Effector memory CD8-positive, alpha-beta T cell (primary cell): Measurements from ENCODE around the gene TRIM74.
"Not testable (repeated sequence)": the region's sequence is repeated elsewhere in the genome, so short reads cannot be mapped to it uniquely, and the experiment has no call there.

Source experiments
- ATAC-seq: fragments of 150-1000 bp; cut with Tn5 transposase; replicated peaks from 2 replicates; pipeline ENCODE4 v1.10.0; 2021; ENCODE audit warnings: mild to moderate bottlenecking, moderate library complexity
- DNase-seq, 3 experiments: peaks; one replicate each; pipeline ENCODE4 v3.0.0; 2021
- H3K27ac Mint-ChIP-seq, 2 donors: one replicate each; pipeline ENCODE4 v1.8.0; 2022; ENCODE audit warnings: mild to moderate bottlenecking in 2 of 2, mixed read lengths in 2 of 2, moderate library complexity in 2 of 2
- H3K27me3 Mint-ChIP-seq, 2 donors: one replicate each; pipeline ENCODE4 v1.8.0; 2022; ENCODE audit warnings: mixed read lengths in 2 of 2
- H3K36me3 Mint-ChIP-seq: one replicate; pipeline ENCODE4 v1.8.0; 2022; ENCODE audit warnings: mild to moderate bottlenecking, moderate library complexity, mixed read lengths; ENCODE audit not compliant: insufficient read depth
- H3K4me1 Mint-ChIP-seq, 2 donors: one replicate each; pipeline ENCODE4 v1.8.0; 2022; ENCODE audit warnings: low read depth in 2 of 2, mixed read lengths in 2 of 2
- H3K4me3 Mint-ChIP-seq, 2 donors: one replicate each; pipeline ENCODE4 v1.8.0; 2022; ENCODE audit warnings: mild to moderate bottlenecking in 2 of 2, mixed read lengths in 2 of 2, moderate library complexity in 2 of 2
- H3K9me3 Mint-ChIP-seq, 2 donors: one replicate each; pipeline ENCODE4 v1.8.0; 2022; ENCODE audit warnings: mixed read lengths in 2 of 2
- total RNA-seq, 9 experiments: gene quantifications; one replicate each; lab custom pipeline; 2026; lab: John Stamatoyannopoulos, UW

The TRIM74 gene
- 0 to 1.2 (median 0.39) reads per million in 9 experiments for total RNA-seq

- not testable (repeated sequence) for DNase-seq, H3K4me1 Mint-ChIP-seq, H3K36me3 Mint-ChIP-seq, H3K27me3 Mint-ChIP-seq, H3K27ac Mint-ChIP-seq, H3K9me3 Mint-ChIP-seq, ATAC-seq, H3K4me3 Mint-ChIP-seq
Observed at GRCh38 chr7:72968980-72969516, at the start of gene TRIM74. TSS of gene TRIM74 (minus strand) at chr7:72969466. CDS start at chr7:72966157, 3,309 bp downstream.

- DNase-seq, H3K27ac Mint-ChIP-seq, ATAC-seq, H3K9me3 Mint-ChIP-seq, H3K4me1 Mint-ChIP-seq, H3K27me3 Mint-ChIP-seq, H3K4me3 Mint-ChIP-seq: not testable (repeated sequence)
- peaks cover 18% of the 10 kb centered on the region for H3K36me3 Mint-ChIP-seq
Observed at GRCh38 chr7:73006491-73006890, 37.2 kb upstream of the TRIM74 start.

GRCh38 chr7:73005693-73006447, 36.6 kb upstream of the TRIM74 start:
- DNase-seq: peak; percentile 83 to 93 (median 86)
- H3K9me3 Mint-ChIP-seq, H3K27me3 Mint-ChIP-seq, H3K4me1 Mint-ChIP-seq: not testable (repeated sequence)
- peak overlapping the region; percentile 87 to 89 for H3K4me3 Mint-ChIP-seq
- peaks cover 18% of the 10 kb centered on the region for H3K36me3 Mint-ChIP-seq
- peak; percentile 85 for ATAC-seq
- peak overlapping the region; percentile 98 for H3K27ac Mint-ChIP-seq

GRCh38 chr7:73005356-73005692, 36.1 kb upstream of the TRIM74 start:
- H3K4me1 Mint-ChIP-seq, DNase-seq, H3K27me3 Mint-ChIP-seq, ATAC-seq, H3K9me3 Mint-ChIP-seq: not testable (repeated sequence)
- Mint-ChIP-seq H3K36me3 (peaks cover 18% of the 10 kb centered on the region), H3K27ac (peak overlapping the region; percentile 98), H3K4me3 (peak overlapping the region; percentile 87 to 89)

GRCh38 chr7:72997887-72998468, 28.7 kb upstream of the TRIM74 start:
- not testable (repeated sequence) for H3K4me1 Mint-ChIP-seq, H3K36me3 Mint-ChIP-seq, H3K9me3 Mint-ChIP-seq, ATAC-seq, H3K27me3 Mint-ChIP-seq, H3K27ac Mint-ChIP-seq, H3K4me3 Mint-ChIP-seq, DNase-seq

- ATAC-seq, H3K36me3 Mint-ChIP-seq, H3K27ac Mint-ChIP-seq, DNase-seq, H3K9me3 Mint-ChIP-seq, H3K4me3 Mint-ChIP-seq, H3K4me1 Mint-ChIP-seq, H3K27me3 Mint-ChIP-seq: not testable (repeated sequence)
Observed at GRCh38 chr7:72997447-72997846, 28.2 kb upstream of the TRIM74 start.

GRCh38 chr7:72995484-72995883, 26.2 kb upstream of the TRIM74 start:
- DNase-seq, ATAC-seq, H3K36me3 Mint-ChIP-seq, H3K4me1 Mint-ChIP-seq, H3K9me3 Mint-ChIP-seq, H3K4me3 Mint-ChIP-seq, H3K27me3 Mint-ChIP-seq, H3K27ac Mint-ChIP-seq: not testable (repeated sequence)

GRCh38 chr7:72990146-72990913, 21.1 kb upstream of the TRIM74 start:
- not testable (repeated sequence) for H3K36me3 Mint-ChIP-seq, H3K27ac Mint-ChIP-seq, DNase-seq, H3K4me1 Mint-ChIP-seq, H3K27me3 Mint-ChIP-seq, H3K9me3 Mint-ChIP-seq, ATAC-seq, H3K4me3 Mint-ChIP-seq

GRCh38 chr7:72982084-72982483, 12.8 kb upstream of the TRIM74 start:
- not testable (repeated sequence) for ATAC-seq, H3K36me3 Mint-ChIP-seq, H3K27me3 Mint-ChIP-seq

GRCh38 chr7:72980382-72980781, 11.1 kb upstream of the TRIM74 start:
- H3K36me3 Mint-ChIP-seq, H3K4me1 Mint-ChIP-seq, H3K9me3 Mint-ChIP-seq, DNase-seq, H3K27me3 Mint-ChIP-seq, ATAC-seq, H3K4me3 Mint-ChIP-seq, H3K27ac Mint-ChIP-seq: not testable (repeated sequence)

More at GRCh38 chr7:72982084-72982483, 12.8 kb upstream of the TRIM74 start:
- not testable (repeated sequence) for H3K4me3 Mint-ChIP-seq, H3K27ac Mint-ChIP-seq, H3K9me3 Mint-ChIP-seq, DNase-seq, H3K4me1 Mint-ChIP-seq

GRCh38 chr7:72976434-72976833, 7.2 kb upstream of the TRIM74 start:
- not testable (repeated sequence) for H3K36me3 Mint-ChIP-seq, H3K27me3 Mint-ChIP-seq, H3K27ac Mint-ChIP-seq, H3K4me3 Mint-ChIP-seq, H3K9me3 Mint-ChIP-seq, ATAC-seq, DNase-seq, H3K4me1 Mint-ChIP-seq

- not testable (repeated sequence) for H3K27me3 Mint-ChIP-seq, H3K4me1 Mint-ChIP-seq, H3K4me3 Mint-ChIP-seq, H3K9me3 Mint-ChIP-seq, DNase-seq, H3K36me3 Mint-ChIP-seq, H3K27ac Mint-ChIP-seq, ATAC-seq
Observed at GRCh38 chr7:72975656-72976286, 6.5 kb upstream of the TRIM74 start.

- ATAC-seq, H3K27ac Mint-ChIP-seq, H3K36me3 Mint-ChIP-seq, DNase-seq, H3K4me1 Mint-ChIP-seq, H3K4me3 Mint-ChIP-seq, H3K27me3 Mint-ChIP-seq, H3K9me3 Mint-ChIP-seq: not testable (repeated sequence)
Observed at GRCh38 chr7:72974781-72975180, 5.5 kb upstream of the TRIM74 start.
